ENCODE results near the gene FGD6.
"Not testable (repeated sequence)": the region's sequence is repeated elsewhere in the genome, so short reads cannot be mapped to it uniquely, and the experiment has no call there.

Gene FGD6

DNA sequence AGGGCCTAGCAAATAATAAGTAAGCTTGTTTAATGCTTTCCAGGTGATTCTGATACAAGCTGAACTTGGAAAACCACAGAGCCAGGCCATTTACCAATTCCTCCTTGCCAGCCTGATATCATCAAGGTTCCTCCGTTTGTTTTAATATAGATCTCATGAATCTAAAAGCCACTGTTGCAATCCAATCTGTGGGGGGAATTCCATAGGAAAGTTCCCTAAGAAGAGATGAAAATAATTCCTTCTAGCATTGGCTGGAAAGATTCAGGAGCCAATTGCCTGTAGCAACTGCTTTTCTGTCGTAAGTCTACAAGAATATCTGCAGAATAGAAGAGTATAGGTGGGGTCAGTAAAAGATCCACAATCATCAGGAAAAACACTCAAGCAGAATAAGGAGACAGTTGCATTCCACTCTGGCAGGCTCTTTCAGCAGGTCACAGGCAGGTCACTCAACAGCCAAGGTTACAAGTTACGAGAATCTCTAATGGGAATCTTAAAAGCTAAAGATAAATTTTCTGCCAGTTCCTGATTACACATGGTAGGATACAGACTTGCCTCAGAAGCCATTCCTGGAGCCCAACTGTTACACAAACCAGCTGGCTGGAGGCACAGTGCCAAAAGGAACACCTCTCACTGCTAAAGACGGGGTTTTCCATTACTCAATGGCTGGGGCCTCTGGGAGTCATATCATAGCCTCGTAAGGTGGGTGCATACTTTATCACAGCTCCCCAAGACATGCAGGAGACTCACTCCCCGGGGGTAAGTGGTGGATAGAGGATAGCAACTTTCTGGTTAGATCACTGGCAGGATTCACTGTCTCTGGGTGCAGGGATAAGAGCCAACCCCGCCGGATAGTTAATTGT is 43.6 kb downstream of the FGD6 start:
- no peak for DNase-seq

DNA sequence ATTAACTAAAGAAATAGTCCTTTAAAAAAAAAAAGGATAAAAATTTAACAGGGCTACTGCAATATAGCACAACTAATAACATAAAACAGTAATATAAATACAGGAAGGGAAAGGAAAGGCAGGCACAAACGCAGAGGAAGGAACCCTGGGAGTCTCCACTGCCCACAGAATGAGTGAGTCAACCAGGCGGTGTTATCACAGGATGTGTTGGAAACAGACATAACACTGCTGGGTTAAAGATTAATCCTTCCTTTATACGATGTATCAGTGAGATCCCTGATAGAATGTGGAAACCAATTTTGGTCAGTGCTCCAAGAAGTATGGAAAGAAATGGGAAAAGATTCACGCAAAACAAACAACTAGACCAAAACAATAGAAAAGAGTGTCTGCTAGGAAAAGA is 47.9 kb downstream of the FGD6 start:
- no peak for DNase-seq

DNA sequence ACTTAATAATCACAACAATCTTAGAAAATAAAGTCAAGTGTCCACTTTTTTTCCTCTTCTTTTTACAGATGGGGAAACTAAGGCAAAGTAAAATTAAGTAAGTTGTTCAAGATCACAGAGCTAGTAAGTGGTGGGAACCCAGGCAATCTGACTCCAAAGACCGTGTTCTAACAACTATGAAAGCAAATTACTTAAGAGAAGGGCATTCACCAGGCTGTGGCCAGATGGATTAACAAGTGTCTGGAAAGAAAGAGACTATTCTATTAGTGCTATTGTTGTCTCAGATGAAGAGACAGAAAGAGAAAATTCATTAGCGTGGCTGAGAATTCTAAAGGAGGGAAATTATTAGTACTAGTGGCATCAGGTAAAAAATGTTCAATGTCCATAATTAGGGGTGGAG is 48.5 kb downstream of the FGD6 start:
- no peak for DNase-seq

DNA sequence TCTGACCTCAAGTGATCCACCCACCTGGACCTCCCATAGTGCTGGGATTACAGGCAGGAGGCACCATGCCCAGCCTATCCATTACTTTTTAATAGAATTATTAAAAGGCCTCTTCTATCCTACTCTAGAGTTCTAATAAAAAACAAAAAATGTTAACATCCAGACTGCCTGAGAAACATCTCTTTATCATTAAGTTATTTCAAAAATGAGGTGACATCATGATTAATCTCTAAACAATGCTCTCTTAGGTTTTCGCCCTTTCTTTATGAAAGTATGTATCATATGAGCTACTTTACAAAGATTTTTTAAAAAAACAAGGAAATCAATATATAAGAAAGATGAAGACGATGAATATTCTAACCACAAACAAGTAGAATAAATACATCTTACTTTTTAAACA is 52.6 kb downstream of the FGD6 start:
- no peak for DNase-seq

DNA sequence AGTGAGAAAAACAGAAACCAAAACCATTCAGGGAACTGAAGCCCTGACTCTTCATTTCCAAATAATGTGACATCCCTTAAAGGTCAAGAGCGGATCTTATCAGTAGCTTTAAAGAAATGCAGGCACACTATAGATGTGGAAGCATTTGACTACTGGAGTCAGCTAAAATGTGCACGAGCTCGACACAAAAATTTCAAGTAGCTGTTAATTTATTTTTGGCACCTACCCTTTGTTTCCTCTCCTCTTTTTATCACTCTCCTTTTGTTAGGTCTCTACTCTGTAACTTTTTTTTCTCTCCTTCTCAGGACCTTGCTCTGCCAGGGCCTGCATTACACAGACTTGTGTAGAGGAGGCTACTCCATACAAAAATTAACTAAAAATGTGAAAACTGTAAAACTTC is 58.3 kb downstream of the FGD6 start:
- no peak for DNase-seq

DNA sequence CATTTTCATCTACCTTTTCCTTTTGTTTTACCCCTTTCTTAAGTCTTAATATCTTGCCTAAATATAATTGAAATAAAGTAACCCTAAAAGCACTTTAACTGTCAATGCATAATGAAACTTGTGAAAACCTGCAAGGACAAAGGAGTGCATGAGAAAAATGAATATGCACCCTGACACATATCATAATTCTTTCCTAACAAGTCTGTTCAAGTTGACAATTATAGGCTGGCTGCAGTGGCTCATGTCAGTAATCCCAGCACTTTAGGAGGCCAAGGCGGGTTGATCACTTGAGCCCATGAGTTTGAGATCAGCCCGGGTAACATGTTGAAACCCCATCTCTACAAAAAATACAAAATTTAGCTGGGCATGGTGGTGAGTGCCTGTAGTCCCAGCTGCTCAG is 65.4 kb downstream of the FGD6 start:
- no peak for DNase-seq

DNA sequence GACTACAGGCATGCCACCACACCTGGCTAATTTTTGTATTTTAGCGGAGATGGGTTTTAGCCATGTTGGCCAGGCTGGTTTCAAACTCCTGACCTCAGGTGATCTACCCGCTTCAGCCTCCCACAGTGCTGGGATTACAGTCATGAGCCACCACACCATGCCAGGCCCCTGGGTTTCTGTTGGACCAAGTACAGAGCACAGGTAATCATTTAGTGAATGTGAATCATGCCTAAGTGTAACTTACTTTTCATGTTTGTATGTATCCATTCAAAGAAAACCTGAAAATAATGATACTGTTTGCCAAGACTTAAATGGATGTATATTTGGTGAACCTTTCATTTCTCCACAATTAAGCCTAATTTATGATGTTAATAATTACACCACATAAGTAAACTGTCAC is 65.9 kb downstream of the FGD6 start:
- DNase-seq = no peak

DNA sequence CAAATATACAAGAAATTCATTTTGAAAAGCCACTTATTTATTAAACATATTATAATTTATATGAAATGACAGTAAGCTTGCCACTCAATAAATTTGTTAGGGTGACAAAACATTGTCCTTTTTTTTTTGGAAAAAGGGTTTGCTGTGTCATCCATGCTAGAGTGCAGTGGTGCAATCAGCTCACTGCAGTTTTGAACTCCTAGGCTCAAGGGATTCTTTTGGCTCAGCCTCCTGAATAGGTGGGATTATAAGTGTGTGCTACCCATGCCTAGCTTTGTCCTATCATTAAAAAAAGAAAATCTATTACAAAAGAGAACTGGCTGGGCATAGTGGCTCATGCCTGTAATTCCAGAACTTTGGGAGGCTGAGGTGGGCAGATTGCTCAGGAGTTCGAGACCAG is 66.8 kb downstream of the FGD6 start:
- no peak for DNase-seq

DNA sequence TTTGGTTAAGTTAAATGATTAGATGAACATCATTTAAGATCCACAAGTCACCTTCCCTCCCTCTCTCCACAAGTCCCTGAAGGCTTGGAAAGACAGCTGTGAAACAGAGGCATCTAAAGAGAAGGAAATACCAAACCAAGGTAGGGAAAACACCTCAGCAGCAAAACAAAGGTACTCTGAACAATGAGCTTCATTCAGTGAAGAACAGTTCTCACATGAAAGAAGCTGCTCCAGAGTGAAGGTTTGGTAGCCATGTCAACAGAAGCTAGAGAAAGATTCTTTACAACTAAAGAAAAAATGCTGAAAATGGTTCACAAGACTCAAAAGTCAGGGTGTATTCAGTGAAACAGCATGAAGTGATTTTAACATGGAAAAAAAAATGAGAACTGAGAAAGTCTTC is 69.4 kb downstream of the FGD6 start:
- DNase-seq = no peak

DNA sequence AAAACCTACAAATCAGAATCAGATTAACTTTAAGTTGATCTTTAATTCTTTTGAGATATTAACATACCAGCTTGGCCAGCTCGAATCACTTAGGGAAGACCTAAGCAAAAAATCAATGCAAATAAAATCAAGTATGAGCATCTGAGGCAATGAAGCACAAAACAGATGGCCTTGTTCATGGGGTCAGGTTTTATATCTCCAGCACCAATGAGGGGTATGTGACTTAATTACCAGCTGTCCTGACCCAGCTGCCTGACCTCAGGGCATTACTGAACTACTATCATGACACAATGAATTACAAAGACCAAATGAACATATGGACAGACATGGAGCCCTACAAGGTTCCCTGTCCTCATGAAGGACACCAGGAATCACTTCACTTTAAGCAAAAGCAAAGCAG is 70.5 kb downstream of the FGD6 start:
- DNase-seq = no peak

DNA sequence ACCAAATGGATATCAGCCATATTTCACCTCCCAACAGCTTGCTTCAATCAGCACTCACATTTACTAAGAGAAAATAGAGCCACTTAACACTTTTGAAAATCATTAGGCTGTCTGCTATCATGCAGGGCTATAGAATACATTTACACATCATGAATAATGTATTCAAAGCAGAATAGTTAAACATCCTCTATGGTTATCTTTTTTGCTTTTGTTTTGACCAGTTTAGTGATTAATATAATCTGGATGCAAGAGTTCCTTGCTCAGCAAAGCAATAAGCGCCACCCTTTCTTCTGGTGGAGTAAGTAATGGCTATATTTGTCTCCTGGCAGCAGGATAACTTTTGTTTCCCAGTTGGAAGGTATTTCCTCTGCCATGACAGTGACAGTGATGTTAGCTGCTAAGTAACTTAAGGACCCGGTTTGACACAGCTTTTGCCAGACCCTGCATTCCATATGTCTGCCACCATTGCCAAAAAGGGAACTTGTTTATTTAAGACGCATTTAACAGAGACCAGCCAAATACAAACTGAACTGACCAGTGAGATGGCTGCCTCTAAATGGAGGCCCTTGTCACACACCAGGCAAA is 73.6 kb downstream of the FGD6 start:
- DNase-seq = no peak

DNA sequence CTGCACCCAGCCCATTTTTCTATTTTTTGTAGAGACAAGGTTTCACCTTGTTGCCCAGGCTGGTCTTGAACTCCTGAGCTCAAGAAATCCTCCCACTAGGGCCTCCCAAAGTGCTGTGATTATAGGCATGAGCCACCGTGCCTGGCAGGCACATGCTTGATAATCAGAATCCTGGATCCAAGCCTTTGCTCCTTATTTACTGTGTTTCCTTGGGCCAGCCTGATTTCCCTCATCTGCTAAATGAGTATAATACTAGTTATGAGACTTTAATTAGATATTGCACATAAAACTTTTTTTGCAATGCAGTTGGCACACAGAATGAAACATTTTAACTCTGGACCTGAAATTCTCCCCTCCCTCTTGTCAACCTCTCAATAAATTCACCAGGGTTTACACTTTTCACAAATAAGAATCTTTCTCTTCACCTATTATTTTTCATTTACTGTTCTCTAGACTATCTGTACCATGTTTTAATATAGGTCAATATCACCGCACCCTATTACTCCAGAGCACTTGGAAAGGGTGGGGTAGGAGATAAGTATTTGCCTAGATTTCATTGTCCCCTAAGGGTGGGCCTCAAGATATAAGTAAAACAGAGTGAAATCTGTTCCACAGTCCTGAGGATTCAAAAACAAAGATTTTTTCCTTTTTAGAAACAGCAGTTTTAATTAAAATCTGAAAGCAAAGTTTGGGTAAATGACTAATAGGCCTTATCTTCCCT is 74.7 kb downstream of the FGD6 start:
- no peak for DNase-seq

DNA sequence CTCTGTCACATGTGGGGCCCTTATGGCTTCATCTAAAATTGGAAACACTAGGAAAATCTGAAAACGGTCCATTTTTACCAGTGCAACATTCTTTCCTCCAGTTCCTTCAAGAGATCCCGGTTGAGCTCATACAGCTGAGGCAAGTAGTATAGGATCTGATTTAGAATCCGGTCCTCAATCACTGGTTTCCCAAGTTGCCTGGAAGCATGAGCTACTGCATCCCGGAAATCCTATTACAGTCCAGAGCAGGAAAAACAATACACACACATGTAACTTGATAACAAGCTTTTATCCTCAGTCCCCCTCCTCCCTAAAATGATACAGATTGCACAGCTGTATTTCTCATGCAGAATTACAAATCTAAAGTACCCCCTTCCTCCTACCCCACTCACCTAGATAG is 76.0 kb downstream of the FGD6 start:
- DNase-seq = no peak

DNA sequence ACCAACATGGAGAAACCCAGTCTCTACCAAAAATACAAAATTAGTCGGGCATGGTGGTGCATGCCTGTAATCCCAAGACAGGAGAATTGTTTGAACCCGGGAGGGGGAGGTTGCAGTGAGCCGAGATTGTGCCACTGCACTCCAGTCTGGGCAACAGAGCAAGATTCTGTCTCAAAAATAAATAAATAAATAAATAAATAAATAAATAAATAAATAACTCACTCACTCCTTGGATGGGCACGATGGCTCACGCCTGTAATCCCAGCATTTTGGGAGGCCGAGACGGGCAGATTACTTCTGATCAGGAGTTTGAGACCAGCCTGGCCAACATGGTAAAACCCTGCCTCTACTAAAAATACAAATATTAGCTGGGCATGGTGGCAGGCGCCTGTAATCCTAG is 79.2 kb downstream of the FGD6 start:
- DNase-seq = not testable (repeated sequence)

DNA sequence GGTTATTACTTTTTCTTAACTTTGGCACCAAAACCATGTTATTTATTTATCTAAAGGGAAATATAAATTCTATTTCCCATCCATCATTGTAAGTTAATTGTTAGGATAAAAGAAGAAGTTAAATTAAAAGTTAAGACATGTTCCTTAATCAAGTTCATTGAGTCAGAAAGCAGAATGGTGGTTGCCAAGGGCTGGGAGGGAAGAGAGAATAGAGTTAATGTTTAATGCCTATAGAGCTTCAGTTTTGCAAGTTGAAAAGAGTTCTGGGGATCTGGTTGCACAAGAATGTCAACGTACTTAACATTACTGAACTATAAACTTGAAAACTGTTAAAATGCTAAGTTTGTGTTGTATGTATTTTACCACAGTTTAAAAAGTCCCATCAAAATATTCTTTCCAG is 80.7 kb downstream of the FGD6 start:
- no peak for DNase-seq

DNA sequence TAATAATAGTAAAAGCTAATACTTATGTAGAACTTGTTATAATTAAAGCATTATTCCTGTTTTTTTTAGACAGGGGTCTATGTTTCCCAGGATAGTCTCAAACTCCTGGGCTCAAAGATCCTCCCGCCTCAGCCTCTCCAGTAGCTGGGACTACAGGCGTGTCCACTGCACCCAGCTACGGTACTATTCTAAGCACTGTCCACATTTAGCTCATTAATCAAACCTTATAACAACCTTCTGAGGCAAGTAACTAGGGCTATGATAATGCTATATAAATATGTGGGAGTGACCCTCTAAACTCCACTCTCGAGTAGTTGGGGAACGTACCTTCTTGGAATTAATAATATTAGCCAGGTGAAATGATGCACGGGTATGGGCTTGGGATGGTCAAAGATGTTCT is 83.2 kb downstream of the FGD6 start:
- DNase-seq = no peak

DNA sequence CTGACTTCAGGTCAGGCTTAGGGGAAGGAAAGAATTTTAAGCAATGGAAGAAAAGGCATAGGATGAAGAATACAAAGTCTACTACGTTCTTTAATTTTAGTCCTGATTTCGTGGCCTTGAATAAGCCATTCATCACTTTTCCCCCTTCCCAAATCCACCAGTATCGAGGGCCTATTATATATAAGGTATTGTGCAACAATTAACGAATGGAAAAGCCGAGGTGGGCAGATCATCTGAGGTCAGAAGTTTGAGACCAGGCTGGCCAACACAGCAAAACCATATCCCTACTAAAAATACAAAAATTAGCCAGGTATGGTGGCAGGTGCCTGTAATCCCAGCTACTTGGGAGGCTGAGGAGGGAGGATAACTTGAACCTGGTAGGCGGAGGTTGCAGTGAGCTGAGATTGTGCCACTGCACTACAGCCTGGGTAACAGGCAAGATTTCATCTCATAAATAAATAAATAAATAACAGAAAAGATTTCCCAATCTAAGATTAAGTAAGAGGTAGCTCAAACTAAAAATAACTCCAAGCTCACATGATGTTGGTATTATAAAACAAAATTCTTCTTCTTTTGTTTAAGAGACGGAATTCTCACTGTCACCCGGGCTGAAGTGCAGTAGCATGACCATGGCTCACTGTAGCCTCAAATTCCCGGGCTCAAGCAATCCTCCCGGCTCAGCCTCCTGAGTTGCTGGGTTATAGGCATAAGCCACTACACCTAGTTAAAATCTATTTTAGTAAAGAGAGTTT is 85.5 kb downstream of the FGD6 start:
- no peak for DNase-seq

DNA sequence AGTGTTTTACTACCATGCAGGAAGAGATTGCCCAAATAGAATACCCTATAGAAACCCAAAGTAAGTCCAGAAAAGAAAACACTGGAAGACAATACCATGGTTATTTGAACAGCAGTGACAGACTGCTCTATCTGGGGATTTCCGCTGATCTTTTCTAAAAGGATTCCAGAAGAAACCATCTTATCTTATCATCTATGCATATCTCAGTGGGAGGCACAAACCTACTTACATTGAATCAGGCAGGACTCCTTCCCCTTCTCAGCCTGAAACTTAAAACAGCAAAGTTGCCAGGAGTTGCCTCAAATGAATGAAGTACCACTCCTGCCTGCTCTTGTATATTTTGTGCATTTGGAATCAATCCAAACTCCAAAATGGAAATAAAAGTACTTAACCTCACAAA is 87.2 kb downstream of the FGD6 start:
- DNase-seq = no peak

DNA sequence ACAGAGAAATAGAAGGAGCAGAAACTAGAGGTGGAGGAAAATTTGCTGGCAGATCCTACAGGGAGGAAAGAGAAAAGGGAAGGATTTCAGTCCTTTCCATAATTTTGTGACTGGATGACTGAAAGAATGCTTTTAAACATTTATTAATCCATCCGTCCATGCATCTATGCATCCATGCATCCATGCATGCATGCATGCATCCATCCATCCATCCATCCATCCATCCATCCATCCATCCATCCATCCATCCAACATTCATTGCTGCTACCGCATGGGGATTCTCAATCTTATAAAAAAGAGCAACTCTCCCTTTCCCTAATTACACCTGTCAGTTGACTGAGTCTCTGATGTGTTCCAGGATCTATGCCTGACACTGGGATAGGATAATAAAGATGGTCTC is 88.2 kb downstream of the FGD6 start:
- DNase-seq = no peak

DNA sequence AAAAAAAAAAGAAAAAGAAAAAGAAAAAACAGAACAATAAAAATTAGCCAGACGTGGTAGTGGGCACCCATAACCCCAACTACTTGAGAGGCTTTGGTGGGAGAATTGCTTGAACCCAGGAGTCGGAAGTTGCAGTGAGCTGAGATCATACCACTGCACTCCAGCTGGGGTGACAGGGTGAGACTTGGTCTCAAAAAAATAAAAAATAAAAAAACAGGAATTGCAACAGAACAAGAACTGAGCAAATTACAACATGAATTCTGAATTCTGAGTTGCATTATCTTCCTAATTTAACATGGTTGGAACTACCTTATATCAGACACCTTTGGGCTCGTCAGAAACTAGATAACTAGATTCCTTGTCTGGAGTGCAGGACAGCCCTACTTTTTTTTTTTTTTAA is 90.5 kb downstream of the FGD6 start:
- DNase-seq = no peak

DNA sequence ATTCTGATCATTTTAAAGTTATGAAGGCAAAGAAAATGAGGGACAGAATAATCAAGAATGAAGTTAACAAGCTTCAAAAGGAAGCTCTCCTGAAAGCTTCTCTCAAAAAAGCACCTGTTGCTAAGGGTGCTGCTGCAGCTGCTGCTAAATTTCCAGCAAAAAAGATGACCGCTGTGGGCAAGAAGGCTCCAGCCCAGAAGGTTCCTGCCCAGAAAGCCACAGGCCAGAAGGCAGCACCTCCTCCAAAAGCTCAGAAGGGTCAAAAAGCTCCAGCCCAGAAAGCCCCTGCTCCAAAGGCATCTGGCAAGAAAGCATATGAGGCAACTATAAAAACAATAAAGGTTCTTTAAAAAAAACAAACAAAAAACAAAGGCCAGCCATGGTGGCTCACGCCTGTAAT is 91.2 kb downstream of the FGD6 start:
- DNase-seq = no peak

DNA sequence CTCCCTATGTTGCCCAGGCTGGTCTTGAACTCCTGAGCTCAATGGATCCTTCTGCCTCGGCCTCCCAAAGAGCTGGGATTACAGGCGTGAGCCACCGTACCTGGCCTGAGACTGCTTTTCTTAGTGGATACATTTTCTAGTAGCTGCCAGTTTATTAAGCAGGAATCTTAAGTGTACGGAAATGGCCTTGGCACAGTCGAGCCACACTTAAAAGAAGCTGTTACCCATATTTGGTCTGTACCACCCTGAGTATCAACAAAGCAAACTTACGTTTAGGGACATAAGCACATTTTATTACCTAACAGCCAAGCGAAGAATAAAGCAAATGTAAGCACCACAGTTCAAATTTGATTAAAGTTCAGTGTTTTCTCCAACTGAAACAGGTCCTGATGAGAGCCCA is 93.2 kb downstream of the FGD6 start:
- DNase-seq = no peak

DNA sequence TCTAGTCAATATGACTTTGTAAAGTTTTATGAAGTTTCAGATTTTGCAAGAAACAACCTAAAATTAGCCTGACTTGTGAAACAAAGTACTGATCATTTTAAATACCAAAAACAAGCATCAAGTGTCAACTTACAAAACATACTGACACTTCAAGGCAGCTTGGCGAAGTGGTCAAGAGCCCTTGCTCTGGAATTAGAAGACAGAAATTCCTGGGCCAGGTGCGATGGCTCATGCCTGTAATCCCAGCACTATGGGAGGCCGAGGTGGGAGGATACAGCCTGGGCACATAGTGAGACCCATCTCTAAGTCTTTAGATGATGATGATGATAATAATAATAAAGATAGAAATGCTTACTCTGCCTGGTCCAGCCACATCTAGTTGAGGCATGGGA is 98.5 kb downstream of the FGD6 start:
- no peak for DNase-seq

Data from activated CD8-positive, alpha-beta memory T cell treated with anti-CD3 and anti-CD28 coated beads, Interleukin-2, amount 50 U/mL, for 48 hours (primary cell).